Gastrocnemius medialis (tissue), 4 donors: ENCODE data around the gene RRBP1.

Source experiments
- CTCF ChIP-seq, 5 experiments: fragments of 450-650 bp in 3 of 5; fragments of 200-600 bp in 2 of 5; sonication (generic) in 2 of 5; IDR thresholded peaks in 4 of 5; conservative IDR thresholded peaks in 1 of 5; 1 replicate in 4 of 5; 2 replicates in 1 of 5; pipeline ENCODE4 v1.5.1; 2016 to 2019; ENCODE audit warnings: antibody characterized with exemption in 5 of 5, mild to moderate bottlenecking in 3 of 5, moderate library complexity in 3 of 5
- POLR2A ChIP-seq, 2 donors: fragments of 450-650 bp; IDR thresholded peaks; one replicate each; pipeline ENCODE4 v1.6.1; 2017; ENCODE audit warnings: antibody characterized with exemption in 2 of 2, mild to moderate bottlenecking in 2 of 2, moderate library complexity in 2 of 2

GRCh38 chr20:17654649-17655285, 27.3 kb downstream of the RRBP1 start:
- TF ChIP-seq CTCF (IDR thresholded peaks at IDR 0.05 in 4 of 5, conservative IDR thresholded peaks at IDR 0.05 in 1 of 5) (peak in 3 of 5 experiments; percentile 25 to 50 (median 37)), POLR2A (IDR thresholded peaks at IDR 0.05) (no peak)
